GM12864 (cell line): ENCODE results near the gene NPHP4.

ENCODE experiments used
- DNase-seq: peaks from one replicate; pipeline ENCODE4 v3.0.0-alpha.2; 2011; ENCODE audit warnings: low read depth
- H3K4me3 ChIP-seq: 2 replicates; pipeline ENCODE4 v1.5.1; 2011; ENCODE audit warnings: mild to moderate bottlenecking, low read depth, low read length, control low read depth
- CTCF ChIP-seq: IDR thresholded peaks from 2 replicates; pipeline ENCODE4 v1.5.1; 2011; ENCODE audit warnings: low read depth, mild to moderate bottlenecking, moderate library complexity, low read length, control low read depth, inconsistent platforms; ENCODE audit errors: missing control alignments

Gene NPHP4

GRCh38 chr1:5937373-5937857, 54.8 kb downstream of the NPHP4 start:
- no peak for TF ChIP-seq CTCF
- no peak overlapping the region for H3K4me3 ChIP-seq
- DNase-seq, result no peak

GRCh38 chr1:5936621-5937372, 55.4 kb downstream of the NPHP4 start:
- TF ChIP-seq CTCF, result no peak
- no peak for DNase-seq
- H3K4me3 ChIP-seq, result no peak overlapping the region

DNA sequence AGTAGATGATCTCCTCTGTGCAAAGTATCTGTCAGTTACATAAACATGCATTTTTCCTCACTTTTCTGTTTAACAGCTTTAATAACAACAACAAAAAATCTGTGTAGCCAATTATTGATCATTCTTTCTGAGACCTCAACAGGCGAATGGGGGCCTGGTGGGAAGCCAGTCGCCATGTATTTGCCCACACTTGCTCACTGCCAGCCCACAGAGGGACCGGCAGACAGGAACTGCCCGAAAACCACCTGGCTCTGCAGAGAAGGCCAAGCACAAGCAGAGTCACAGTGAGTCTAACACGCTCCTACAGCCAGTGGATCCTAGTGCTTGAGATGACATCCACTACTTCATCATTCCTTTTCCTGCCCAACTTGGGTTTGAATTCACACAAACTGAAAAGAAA, 56.1 kb downstream of the NPHP4 start:
- TF ChIP-seq CTCF, result no peak
- H3K4me3 ChIP-seq, result no peak overlapping the region
- DNase-seq, result no peak

DNA sequence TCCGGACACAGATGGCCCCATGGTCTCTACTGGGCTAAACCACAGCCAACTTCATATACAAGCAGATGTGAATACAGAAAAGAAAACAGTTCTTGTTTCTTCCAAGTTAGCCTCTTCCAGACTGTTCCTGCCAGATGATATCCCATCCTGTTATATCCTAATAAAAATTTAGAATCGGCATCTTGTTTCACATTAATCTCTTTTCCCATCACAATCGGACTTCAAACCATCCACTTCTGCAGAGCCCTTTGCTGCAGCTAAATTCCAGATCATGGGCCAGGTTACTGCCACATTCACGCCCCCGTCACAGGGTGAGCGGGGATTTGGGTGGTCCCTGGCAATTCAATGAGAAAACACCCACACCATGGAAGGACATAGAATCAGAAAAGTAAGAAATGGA, 57.2 kb downstream of the NPHP4 start:
- TF ChIP-seq CTCF, result no peak
- H3K4me3 ChIP-seq, result no peak overlapping the region
- no peak for DNase-seq

- no peak for TF ChIP-seq CTCF
- H3K4me3 ChIP-seq, result no peak overlapping the region
- DNase-seq, result no peak
Observed at GRCh38 chr1:5934058-5934884, 58.0 kb downstream of the NPHP4 start.

- TF ChIP-seq CTCF, result no peak
- no peak overlapping the region for H3K4me3 ChIP-seq
- DNase-seq, result no peak
Observed at GRCh38 chr1:5933676-5934057, 58.6 kb downstream of the NPHP4 start.
